HG03159 (cell line): ENCODE data around the gene CCDC141.

Experiments used
- ATAC-seq: cut with Tn5 transposase; IDR thresholded peaks from one replicate; pipeline ENCODE4 v1.9.1; 2021; ENCODE audit warnings: mild to moderate bottlenecking, moderate library complexity; ENCODE audit not compliant: unreplicated experiment

Gene CCDC141

DNA sequence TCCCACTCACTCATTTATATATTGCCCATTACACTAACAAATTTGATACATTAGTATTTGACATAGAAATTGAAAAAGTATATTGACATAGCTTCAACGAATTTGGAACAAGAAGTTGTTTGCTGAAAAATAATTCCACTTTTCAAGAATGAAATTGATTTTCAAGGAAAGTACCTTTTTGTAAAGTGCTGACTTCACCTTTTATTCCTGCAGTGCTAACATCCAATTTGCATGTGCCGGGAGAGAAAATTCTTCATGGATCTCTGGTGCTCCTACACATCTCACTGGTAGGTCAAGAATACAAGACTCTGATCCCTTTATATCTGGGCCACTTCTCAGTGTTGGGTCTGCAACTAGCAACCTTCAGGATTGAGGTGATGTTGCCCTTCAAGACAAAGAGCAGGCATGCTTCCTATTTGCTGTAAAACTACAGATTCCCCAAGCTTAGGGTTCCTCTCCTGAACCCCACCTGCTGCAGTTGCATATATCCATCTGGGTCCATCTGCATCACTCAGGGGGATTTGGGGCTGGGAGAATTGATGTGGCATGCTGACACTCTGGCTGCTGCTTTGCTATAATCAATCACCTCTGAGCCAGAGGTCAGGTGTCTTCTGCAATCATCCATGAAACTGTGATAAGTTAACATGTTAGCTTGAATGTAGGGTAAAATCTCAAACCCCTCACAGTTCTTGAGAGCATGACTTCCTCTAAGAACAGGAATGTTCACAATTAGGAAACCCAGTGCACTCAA is 134.3 kb downstream of the CCDC141 start:
- ATAC-seq = no peak

DNA sequence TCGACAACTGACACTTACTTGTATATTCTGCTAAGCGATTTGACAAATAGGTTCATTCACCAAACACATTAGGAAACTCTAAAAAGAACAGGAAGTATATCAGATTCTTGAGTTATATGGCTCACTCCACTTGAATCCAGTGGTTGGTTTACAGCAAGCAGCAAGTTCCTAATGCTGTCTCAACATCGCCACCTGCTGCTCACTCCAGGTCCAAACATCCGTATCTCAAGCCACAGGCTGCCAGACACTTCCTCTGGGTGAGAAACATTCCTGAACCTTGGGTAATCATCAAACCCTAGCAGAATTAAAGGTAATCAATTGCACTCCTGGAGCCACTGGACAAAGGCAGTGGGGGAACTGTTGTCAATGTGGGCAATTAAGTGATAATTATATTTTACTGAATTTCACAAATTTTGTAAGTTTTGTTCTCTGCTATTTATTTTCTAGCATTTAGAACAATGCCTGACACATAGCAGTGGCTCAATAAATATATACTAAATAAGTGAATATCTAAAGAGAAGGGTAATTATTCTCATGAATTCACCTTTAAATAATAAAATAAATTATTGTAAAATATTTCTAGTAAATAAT is 135.6 kb downstream of the CCDC141 start:
- ATAC-seq = peak; percentile 91

DNA sequence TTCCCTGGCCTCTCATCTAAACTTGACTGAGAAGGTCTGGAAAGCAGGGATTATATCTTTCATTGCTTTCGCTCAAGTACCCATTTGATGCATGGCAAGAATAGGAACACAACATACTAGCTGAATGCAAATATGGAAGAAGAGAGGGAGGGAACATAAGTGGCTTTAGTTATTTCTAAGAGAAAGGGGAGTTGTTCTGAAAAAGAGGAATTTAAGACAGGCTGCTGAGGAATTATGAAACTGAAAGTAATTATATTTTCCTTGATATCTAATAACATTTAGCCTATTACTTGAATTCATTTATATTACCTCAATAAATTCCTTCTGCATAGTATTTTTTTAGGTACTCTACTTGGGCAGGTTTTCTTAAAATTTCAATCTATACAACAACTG is 136.9 kb downstream of the CCDC141 start:
- ATAC-seq = no peak

DNA sequence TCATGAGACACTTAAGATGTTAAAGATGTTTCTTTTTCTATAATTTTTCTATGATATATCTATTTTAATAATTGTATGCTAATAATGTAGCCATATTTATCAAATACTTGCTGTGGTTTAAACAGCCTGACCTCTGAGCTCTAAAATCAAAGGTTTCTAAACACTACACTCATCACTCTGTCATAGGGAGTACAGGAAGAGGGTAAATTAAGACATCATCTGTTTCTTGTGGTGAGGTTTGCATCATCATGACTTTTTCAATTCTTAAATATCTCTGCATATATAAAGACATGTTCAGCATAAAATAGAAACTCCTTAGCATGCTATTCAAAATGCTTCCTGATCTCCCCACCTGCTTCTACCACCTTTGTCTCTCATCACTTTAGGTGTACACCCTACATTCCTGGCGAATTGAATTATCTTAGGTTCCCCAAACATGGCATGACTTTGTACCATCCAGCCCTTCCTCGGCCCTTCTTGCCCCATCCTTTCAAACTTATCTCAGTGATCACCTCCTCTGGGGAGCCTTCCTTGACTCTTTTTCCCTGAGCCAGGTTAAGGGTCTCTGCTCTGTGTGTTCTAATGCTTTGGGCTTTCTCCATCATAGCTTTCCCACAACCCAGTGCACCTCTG is 137.4 kb downstream of the CCDC141 start:
- ATAC-seq = no peak

DNA sequence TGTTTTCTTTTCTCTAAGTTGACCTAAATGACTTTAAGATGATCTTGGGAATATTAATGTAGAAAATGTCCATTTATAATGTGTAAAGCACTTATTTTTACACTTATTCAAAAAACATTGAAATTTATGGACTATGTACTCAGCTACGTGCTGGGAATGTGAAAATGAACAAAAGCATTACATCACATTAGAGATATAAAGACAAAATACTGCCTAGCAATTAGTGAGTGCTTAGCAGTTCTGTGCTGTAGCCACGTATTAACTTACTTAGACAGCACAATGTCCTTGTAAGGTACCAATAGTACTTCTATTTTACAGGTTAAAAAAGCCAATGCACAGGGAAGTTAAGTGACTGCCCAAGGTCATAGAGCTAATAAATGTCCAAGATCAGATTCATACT is 138.9 kb downstream of the CCDC141 start:
- no peak for ATAC-seq

DNA sequence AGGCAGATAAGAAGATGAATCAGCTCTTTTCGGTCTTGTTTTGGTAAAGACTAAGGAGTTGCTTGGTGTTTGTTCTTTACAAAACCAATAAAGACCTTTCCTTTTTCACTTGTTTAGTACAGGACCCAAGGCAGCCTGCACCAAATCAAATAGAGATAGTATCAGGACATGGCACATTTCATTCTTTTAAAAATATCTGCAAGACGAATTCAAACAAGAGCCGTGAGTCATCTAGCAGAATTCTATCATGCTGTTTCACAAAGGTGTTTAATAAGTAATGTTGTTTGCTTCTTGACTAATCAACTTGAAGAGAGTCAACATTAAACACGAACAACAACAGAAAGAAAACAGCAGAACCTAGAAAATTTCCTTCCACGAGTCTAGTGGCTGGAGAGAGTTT is 139.9 kb downstream of the CCDC141 start:
- no peak for ATAC-seq

DNA sequence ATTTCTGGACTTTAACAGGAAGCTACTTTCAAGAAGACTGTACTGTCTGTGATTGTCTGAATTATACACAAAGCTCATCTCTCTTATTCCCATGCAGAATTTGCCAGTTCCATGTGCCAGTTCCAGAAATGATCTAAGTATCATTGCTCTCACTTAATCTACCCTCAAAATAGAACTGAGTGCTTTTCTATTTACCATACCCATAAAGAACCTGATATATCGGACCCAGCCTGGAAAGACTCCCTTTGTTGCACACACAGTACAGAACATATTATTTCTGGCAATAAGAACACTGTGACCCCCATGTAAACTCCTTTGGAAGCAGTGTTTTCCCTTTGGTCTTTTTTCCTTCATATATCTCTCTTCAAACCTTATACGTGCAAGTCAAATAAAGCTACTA is 140.4 kb downstream of the CCDC141 start:
- ATAC-seq = no peak

DNA sequence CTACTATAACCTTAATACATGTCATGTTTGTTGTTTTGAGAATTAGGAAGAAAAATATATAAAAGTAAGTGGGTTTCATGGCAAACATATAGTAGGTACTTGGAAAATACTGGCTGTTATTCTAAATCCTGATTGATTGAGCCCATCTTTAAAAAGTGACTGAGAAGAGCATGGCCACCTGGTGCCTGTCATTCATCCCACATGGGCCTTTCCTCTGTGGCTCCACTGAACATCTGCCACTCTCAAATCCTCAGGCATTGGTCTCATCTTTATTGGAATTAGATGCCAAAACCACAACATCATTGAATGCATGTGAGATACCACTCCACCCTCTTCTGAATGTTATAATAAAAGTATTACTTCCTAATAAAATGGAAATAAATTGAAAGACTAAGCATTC is 141.1 kb downstream of the CCDC141 start:
- no peak for ATAC-seq

DNA sequence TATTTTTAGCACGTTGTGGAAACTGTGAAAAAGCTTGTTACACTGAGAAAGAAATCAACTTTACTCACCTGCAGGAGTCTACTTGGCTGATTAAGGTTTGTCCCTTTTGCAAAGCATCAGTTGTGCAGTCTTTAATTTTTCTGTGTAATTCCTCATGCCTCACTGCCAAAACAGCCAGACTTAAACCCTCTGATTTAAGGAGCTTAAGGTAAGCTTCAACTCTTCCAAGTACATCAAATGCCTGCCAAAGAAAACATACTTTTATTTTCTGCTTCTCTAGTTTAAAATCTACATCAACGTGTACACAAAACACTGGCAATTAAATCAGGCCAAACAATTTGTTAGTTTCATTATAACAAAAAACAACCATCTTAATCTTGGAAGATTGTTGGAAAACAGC is 144.7 kb downstream of the CCDC141 start:
- ATAC-seq = no peak

DNA sequence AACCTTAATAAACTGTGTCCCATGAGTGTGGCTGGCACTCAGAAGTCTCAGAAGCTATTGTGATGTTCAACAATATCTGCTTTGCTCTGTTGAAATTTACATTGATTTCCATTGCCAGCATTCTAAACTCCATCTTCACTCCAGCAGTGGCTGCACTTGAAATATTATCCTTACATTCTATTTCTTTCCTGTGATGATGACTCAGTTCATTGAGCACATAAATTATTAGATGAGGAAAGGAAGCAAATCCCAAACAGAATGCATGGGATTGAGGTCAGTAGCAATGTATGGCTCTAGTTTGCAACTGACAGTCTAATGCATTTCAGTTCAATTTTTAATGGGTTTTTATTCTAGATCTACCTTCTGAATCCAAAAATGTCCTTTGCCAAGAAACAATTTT is 150.3 kb downstream of the CCDC141 start:
- ATAC-seq = no peak

DNA sequence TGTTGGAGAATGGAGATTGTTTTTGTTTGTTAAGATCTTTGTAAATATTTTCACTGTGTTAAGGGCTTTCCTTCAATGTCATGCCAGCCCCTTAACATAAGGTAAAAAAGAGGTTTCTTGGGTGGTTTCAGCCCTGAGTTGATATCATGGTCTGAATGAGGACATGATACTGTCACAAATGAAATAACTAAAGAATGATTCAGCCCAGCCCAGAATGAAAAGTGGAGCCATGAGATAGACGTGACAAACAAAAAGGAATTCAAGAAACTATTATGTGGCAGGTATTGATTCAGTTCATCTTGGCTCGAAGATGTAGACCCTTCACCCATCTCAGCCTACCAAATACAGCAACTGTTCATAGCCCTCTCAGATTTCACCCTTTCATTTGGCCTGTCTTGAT is 154.1 kb downstream of the CCDC141 start:
- ATAC-seq = no peak

DNA sequence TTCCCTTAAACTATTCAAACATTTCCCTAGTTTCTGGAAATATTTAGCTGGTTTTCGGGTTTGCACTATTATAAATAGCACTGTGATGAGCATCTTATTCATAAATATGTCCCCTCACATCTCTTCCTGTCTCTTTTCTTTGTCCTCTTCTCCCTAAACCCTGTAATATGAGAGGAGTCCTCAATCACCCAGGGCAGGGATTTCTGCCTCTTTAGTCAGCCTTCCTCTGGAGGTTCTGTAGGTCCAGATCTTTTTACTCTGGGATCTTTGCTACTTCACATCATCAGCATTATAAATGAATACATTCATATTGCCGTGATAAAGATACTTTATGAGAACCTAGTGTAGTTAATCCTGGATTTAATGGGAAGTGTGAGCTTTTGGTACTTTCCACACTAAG is 154.8 kb downstream of the CCDC141 start:
- no peak for ATAC-seq

DNA sequence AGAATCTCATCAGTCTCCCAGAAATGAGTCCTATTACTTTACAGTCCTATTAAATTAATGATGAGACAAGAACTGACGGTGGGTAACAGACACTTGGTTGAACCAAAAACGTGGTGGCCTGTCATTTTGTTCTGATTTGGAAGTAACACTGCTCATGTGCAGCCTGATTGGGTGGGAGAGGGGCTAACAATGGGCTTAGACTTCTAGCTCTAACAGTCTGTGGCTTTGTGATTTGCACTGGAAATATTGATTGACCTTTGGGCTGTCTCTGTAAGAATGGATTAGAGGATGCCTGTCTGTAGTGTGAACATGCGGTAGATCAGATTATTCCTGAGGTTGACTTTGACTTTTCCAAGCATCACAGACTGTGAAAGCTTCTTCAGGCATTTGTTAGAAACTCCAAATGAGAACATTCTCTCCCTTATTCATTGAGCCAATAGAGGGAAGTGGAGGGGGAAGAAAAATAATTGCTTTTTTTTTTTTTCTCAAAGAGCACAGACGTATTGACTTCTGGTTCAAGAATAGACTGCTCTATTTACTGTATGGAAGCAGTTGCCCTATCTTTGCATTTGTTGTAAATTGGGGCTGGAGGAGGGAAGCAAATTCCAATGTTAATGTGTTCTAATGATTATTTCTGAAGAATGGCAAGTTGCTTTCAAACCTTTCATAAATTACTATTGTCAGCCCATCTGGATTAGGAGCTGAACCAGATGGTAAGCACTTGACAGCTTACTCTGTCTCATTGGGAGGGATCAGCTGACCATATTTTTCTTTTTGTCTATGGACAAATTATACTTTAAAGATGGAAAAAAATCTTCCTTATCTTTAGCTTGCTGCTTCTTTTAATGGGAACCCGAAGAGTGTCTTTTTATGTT is 156.9 kb downstream of the CCDC141 start:
- no peak for ATAC-seq

DNA sequence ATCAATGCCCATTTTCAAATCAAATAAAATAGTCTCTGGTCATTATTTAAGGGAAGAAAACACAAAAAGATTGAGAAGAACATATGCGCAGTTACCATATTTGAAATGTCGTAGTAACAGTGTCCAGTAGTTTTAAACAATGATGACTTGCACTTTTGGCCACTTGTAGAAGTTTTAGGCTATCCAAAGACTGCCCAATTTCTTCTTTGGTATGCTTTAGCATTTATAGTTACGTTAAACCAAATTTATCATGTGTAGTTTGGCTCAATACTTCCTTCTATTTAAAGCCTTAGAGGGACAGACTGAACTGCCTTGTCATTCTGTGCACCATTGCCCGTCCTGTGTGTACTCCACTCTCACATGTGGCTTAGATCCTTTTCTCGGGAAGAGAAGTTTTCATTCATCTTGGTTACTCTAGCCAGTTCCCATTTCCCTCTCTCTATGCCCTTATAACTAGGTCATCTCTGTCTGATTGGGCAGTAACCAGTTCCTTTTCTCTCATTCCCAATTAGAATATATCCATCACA is 157.9 kb downstream of the CCDC141 start:
- no peak for ATAC-seq

DNA sequence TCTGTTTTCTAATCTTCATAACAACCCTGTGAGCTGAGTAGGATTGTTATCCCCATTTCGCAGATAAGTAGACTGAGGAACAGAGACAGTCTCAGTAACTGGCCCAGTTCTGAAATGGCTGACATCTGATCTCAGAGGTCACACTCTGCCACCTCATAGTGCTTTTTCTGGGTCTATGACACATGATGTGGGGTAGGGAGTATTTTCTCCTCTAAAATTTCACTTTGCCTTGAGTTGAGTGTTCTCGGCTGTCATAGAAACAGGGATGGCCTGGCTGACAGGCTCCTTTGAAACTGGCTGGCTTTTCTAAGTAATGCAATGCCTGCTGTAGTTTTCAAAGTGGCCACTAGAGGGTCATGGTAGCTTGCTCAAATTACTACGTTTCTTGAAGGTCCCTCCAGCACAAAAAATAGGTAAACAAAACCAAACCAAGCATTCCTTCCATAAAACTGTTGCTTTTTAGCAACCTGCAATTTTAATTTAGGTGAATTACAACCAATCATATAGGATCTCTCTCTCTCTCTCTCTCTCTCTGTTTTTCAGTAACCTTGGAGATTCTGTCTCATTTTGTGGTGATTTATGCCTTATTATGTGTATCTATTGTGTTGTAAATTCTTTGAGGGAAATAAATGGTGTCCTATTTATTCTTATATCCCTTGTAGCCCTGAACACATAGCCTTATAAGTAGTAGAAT is 158.5 kb downstream of the CCDC141 start:
- peak; percentile 94 for ATAC-seq

DNA sequence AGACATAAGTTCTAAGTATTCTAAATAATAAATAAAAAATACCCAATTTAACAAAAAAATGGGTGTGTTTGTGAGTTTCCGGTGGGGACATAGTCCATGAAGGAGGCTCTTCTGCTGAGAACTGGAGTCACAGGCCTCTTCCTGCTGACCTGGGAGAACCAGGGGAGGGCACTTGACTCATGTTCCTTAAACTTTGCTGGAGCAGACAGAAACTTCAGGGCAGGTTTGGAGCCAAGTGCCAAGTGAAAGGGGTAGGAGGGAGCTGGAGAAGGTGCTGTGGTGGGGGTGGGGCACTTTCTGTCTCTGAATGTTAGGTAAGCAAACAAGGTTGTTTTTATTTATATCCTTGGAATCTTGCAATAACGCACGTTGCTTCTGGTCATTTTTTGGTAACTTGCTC is 163.9 kb downstream of the CCDC141 start:
- ATAC-seq = no peak

DNA sequence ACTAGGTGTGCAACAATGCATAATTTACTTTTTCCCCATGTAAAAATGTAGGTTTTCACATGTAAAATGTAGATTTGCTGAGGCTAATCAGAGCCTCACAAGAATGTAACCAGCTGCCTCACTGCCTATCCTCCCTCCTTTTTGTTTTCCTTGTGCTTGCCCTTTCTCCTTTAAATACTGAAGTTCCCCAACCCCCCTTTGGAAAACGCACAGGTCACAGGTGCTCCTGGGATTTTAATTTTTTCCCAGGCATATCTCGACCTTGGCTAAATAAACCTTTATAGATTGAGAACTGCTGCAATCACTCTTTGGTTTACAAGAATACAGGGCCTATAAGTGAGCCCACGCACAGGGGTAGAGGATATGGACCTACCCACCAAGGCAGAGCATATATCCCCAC is 165.5 kb downstream of the CCDC141 start:
- no peak for ATAC-seq

DNA sequence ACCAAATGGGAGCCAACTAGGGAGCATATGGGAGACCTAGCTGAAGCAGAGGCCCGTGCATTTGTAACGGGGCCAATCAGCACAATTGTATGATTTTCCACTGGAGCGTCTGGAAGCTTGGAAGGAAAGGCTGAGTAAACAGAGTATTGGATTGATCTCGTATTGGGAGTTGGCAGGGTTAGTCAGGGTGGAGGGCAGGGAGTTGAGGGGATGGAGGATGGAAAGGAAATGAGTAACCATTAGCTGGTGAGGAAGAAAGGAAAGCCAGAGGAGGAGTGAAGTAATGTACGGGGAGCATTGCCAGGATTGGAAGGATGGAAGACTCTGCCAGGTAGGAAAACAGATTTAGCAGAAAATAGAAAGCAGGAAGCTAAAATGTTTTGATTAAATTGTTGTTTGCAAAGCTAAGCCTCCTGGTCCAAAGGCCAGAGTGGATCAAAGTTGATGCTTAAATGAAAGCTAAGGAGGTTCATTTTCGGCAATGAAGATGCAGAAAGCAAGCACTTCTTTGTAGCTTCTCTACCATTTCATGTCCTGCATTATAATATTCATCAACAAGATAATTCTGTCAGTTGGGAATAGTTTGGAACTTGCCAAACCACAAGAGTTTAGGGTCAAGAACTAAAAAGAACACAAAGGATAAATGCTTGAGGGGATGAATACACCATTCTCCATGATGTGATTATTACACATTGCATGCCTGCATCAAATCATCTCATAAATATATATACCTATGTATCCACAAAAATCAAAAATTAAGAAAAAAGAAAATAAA is 167.1 kb downstream of the CCDC141 start:
- no peak for ATAC-seq

DNA sequence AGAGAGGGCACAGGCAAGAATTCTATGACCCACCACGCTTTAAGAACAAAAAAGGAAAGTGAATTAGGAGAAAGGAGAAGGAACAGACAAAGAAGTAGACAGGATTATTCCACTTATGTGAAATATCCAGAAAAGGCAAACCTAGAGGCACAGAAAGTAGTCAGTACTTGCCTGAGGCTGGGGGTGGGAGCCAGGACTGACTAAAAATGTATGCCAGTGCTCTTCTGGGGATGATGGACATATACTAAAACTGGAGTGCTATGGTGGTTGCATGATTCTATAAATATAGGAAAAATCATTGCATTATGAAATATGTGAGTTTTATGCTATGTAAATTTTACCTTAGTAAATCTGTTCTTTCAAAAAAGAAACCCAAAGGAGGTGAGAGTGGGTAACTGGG is 168.9 kb downstream of the CCDC141 start:
- no peak for ATAC-seq

DNA sequence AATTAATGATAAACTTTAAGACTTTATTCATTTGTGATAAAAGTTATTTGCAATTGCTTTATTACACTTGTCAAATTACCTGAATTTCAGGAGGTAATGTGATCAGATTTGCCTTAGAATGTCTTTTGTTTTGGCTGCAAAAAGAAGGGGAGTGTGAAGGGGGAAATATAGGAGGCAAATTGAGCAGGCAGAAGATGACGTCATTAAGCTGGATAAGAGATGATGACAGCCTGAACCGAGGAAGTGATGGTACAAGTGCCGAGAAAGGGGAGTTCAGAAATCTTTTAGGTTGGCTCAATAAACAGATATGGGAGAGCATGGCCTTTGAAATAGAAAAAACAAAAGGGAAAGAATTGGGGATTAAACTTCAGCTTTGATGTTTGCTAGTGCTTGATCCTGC is 169.7 kb downstream of the CCDC141 start:
- ATAC-seq = no peak
